ENCODE measurements around the gene SCO2.

Gene SCO2

GRCh38 chr22:50525104-50525857, at the start of gene SCO2:
SCO2 (minus strand) TSS chr22:50525598; CDS start chr22:50524411, 1,187 bp downstream.
- peak; percentile 98 for DNase-seq

- no peak for DNase-seq
Measured at GRCh38 chr22:50574383-50574755, 49.0 kb upstream of the SCO2 start.

- no peak for DNase-seq
Measured at GRCh38 chr22:50573491-50574382, 48.3 kb upstream of the SCO2 start.

- no peak for DNase-seq
Measured at GRCh38 chr22:50572965-50573364, 47.6 kb upstream of the SCO2 start.

GRCh38 chr22:50571264-50572175, 46.1 kb upstream of the SCO2 start:
- no peak for DNase-seq

GRCh38 chr22:50570861-50571260, 45.5 kb upstream of the SCO2 start:
- DNase-seq: no peak

GRCh38 chr22:50569896-50570535, 44.6 kb upstream of the SCO2 start:
- DNase-seq: no peak

GRCh38 chr22:50569041-50569459, 43.7 kb upstream of the SCO2 start:
- no peak for DNase-seq

GRCh38 chr22:50568626-50569025, 43.2 kb upstream of the SCO2 start:
- no peak for DNase-seq

GRCh38 chr22:50567721-50568252, 42.4 kb upstream of the SCO2 start:
- no peak for DNase-seq

- no peak for DNase-seq
Measured at GRCh38 chr22:50564289-50564688, 38.9 kb upstream of the SCO2 start.

GRCh38 chr22:50563413-50564160, 38.2 kb upstream of the SCO2 start:
- no peak for DNase-seq

- peak; percentile 97 for DNase-seq
Measured at GRCh38 chr22:50562523-50563412, 37.4 kb upstream of the SCO2 start, which contains the start of gene SYCE3. SYCE3 (minus strand) TSS chr22:50562919; CDS start chr22:50556405, 6,514 bp downstream.

- no peak for DNase-seq
Measured at GRCh38 chr22:50561401-50562358, 36.3 kb upstream of the SCO2 start.

- no peak for DNase-seq
Measured at GRCh38 chr22:50560034-50560433, 34.6 kb upstream of the SCO2 start.

- no peak for DNase-seq
Measured at GRCh38 chr22:50556703-50557102, 31.3 kb upstream of the SCO2 start.

- DNase-seq: no peak
Measured at GRCh38 chr22:50553310-50553709, 27.9 kb upstream of the SCO2 start.

GRCh38 chr22:50551160-50551752, 25.9 kb upstream of the SCO2 start:
- DNase-seq: no peak

- DNase-seq: no peak
Measured at GRCh38 chr22:50550395-50550794, 25.0 kb upstream of the SCO2 start.
